ENCODE results near the gene REM2.

DNA sequence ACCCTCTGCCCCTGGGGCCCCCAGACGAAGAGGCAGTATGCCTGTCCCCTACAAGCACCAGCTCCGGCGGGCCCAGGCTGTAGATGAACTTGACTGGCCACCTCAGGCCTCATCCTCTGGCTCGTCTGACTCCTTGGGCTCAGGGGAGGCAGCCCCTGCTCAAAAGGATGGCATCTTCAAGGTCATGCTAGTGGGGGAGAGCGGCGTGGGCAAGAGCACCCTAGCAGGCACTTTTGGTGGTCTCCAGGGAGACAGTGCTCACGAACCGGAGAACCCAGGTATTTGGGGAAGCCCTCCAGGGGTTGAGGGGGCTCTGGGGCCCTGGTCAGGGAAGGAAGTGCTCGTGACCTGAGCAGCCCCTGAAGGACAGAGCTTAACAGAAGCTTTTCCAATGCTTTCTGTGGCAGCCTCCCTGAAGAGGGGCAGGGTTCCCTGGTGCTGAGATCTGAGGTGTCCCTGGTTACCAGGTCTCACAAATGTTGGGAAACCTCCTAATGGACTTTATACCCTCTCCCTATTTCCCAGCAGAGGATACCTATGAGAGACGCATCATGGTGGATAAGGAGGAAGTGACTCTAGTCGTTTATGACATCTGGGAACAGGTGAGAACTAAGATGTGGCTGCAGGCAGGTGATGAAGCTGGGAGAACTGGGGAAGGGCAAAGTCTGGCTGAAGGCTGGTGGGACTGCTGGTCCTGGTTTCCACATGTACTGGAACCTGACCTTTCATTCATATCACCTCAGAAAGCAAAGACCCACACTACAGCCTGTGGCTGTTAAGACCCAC is 1.9 kb downstream of the REM2 start:
- TF ChIP-seq, protein P1, sequence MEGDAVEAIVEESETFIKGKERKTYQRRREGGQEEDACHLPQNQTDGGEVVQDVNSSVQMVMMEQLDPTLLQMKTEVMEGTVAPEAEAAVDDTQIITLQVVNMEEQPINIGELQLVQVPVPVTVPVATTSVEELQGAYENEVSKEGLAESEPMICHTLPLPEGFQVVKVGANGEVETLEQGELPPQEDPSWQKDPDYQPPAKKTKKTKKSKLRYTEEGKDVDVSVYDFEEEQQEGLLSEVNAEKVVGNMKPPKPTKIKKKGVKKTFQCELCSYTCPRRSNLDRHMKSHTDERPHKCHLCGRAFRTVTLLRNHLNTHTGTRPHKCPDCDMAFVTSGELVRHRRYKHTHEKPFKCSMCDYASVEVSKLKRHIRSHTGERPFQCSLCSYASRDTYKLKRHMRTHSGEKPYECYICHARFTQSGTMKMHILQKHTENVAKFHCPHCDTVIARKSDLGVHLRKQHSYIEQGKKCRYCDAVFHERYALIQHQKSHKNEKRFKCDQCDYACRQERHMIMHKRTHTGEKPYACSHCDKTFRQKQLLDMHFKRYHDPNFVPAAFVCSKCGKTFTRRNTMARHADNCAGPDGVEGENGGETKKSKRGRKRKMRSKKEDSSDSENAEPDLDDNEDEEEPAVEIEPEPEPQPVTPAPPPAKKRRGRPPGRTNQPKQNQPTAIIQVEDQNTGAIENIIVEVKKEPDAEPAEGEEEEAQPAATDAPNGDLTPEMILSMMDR (conservative IDR thresholded peaks at IDR 0.05; ENCODE audit: low read depth, low read length): no peak
- TF ChIP-seq POLR2A (IDR thresholded peaks at IDR 0.05; ENCODE audit: low read depth, low read length): no peak
- TF ChIP-seq, protein P2, sequence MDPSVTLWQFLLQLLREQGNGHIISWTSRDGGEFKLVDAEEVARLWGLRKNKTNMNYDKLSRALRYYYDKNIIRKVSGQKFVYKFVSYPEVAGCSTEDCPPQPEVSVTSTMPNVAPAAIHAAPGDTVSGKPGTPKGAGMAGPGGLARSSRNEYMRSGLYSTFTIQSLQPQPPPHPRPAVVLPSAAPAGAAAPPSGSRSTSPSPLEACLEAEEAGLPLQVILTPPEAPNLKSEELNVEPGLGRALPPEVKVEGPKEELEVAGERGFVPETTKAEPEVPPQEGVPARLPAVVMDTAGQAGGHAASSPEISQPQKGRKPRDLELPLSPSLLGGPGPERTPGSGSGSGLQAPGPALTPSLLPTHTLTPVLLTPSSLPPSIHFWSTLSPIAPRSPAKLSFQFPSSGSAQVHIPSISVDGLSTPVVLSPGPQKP (IDR thresholded peaks at IDR 0.05; ENCODE audit: borderline replicate concordance, low read depth, low read length): no peak
- TF ChIP-seq RAD21 (IDR thresholded peaks at IDR 0.05; ENCODE audit: low read length): no peak
- no peak for TF ChIP-seq SMC3 (IDR thresholded peaks at IDR 0.05; ENCODE audit: low read depth, low read length)
- no peak for TF ChIP-seq RFX5 (IDR thresholded peaks at IDR 0.05; ENCODE audit: low read depth, low read length)
- no peak for TF ChIP-seq FOS (IDR thresholded peaks at IDR 0.05; ENCODE audit: low read depth, low read length)
- TF ChIP-seq BHLHE40 (IDR thresholded peaks at IDR 0.05; ENCODE audit: low read depth, low read length): no peak
- no peak for TF ChIP-seq MXI1 (IDR thresholded peaks at IDR 0.05; ENCODE audit: borderline replicate concordance, low read depth, low read length)
- TF ChIP-seq CEBPB (IDR thresholded peaks at IDR 0.05; ENCODE audit: low read depth, low read length): no peak
- no peak for TF ChIP-seq RCOR1 (IDR thresholded peaks at IDR 0.05; ENCODE audit: insufficient replicate concordance, low read length)
